ENCODE data around the gene SERPINF2.

GRCh38 chr17:1762901-1763898 lies 20.5 kb downstream of the SERPINF2 start:
- TF ChIP-seq CTCF (IDR thresholded peaks at IDR 0.05; ENCODE audit: insufficient read depth, low read length, poor library complexity, severe bottlenecking) (no peak), EZH2phosphoT487 (conservative IDR thresholded peaks at IDR 0.05; ENCODE audit: low read length) (no peak)

Measured in SU-DHL-6 (cell line).